Tibial nerve (tissue), 4 donors: ENCODE results near the gene CAB39. TPM values are rescaled to one million over a fixed set of nuclear protein-coding genes. Genes with fewer than 3 reads are reported as not detected.
A peak's percentile ranks its signal among the peaks of the same experiment; 100 is the strongest.

Source experiments
- DNase-seq, 2 donors: peaks; one replicate each; pipeline ENCODE4 v3.0.0-alpha.2; 2019; ENCODE audit warnings: low spot score in 2 of 2
- H3K27ac ChIP-seq, 4 donors: fragments of 200-600 bp; sonication (generic) in 3 of 4; one replicate each; pipeline ENCODE4 v1.5.1; 2017 to 2019; ENCODE audit warnings: mild to moderate bottlenecking in 1 of 4
- H3K27me3 ChIP-seq, 2 donors: fragments of 200-600 bp; sonication (generic) in 1 of 2; one replicate each; pipeline versions ENCODE4 v1.5.1 to v1.6.0; 2017 to 2019
- H3K36me3 ChIP-seq, 3 donors: fragments of 200-600 bp; sonication (generic); one replicate each; pipeline ENCODE4 v1.5.1; 2018 to 2019
- H3K4me1 ChIP-seq, 4 donors: fragments of 200-600 bp; sonication (generic) in 3 of 4; one replicate each; pipeline ENCODE4 v1.5.1; 2017 to 2019
- H3K4me3 ChIP-seq, 4 donors: fragments of 200-600 bp; sonication (generic) in 3 of 4; one replicate each; pipeline ENCODE4 v1.5.1; 2017 to 2019; ENCODE audit warnings: mild to moderate bottlenecking in 1 of 4, moderate library complexity in 1 of 4
- H3K9me3 ChIP-seq, 4 donors: fragments of 200-600 bp; sonication (generic) in 3 of 4; one replicate each; pipeline ENCODE4 v1.5.1; 2017 to 2019
- CTCF ChIP-seq, 5 experiments: fragments of 200-600 bp in 3 of 5; fragments of 450-650 bp in 2 of 5; sonication (generic) in 3 of 5; IDR thresholded peaks; one replicate each; pipeline ENCODE4 v1.5.1; 2016 to 2019; ENCODE audit warnings: antibody characterized with exemption in 5 of 5, mild to moderate bottlenecking in 3 of 5, moderate library complexity in 2 of 5
- EP300 ChIP-seq, 2 donors: sonication (generic); formaldehyde crosslinking; IDR thresholded peaks; one replicate each; pipeline ENCODE4 v1.6.1; 2017; ENCODE audit warnings: antibody characterized with exemption in 2 of 2, mild to moderate bottlenecking in 1 of 2
- POLR2A ChIP-seq, 2 donors: fragments of 450-650 bp; IDR thresholded peaks; one replicate each; pipeline ENCODE4 v1.6.1; 2017; ENCODE audit warnings: antibody characterized with exemption in 2 of 2, mild to moderate bottlenecking in 2 of 2, moderate library complexity in 2 of 2
- whole genome bisulfite sequencing, 2 donors: methylation state at CpG; one replicate each; pipeline ENCODE4 v1.1.5; 2018; 5-methylcytosine and 5-hydroxymethylcytosine counted together
- total RNA-seq, 4 donors: library from RNA; depleted of rRNA; stranded (reverse); fragments of >200 nt; gene quantifications; one replicate each; pipeline ENCODE4 v1.1.0, GENCODE V29; 2016

CAB39 gene
- total RNA-seq, 4 donors from 2014 or later = 60.0 to 82.2 (median 69.7) TPM

- DNase-seq = no peak
- 85 to 89% methylated on average over 11 of the region's 11 CpGs for WGBS, 2 donors
- peak in 1 of 2 donors; percentile 32 for TF ChIP-seq EP300 (IDR thresholded peaks at IDR 0.05)
- TF ChIP-seq POLR2A (IDR thresholded peaks at IDR 0.05) = no peak
- TF ChIP-seq CTCF (IDR thresholded peaks at IDR 0.05) = no peak
- H3K27ac ChIP-seq = peak overlapping the region in 1 of 4 donors; percentile 14
- no peaks in the 10 kb centered on the region for H3K9me3 ChIP-seq
- H3K4me1 ChIP-seq = peaks cover 0 to 33% (median 15%) of the 10 kb centered on the region in 4 donors
- no peaks in the 10 kb centered on the region for H3K36me3 ChIP-seq
- H3K4me3 ChIP-seq = no peak overlapping the region
- no peaks in the 10 kb centered on the region for H3K27me3 ChIP-seq
Measured at GRCh38 chr2:230711224-230711623, 1.4 kb upstream of the CAB39 start.

DNA sequence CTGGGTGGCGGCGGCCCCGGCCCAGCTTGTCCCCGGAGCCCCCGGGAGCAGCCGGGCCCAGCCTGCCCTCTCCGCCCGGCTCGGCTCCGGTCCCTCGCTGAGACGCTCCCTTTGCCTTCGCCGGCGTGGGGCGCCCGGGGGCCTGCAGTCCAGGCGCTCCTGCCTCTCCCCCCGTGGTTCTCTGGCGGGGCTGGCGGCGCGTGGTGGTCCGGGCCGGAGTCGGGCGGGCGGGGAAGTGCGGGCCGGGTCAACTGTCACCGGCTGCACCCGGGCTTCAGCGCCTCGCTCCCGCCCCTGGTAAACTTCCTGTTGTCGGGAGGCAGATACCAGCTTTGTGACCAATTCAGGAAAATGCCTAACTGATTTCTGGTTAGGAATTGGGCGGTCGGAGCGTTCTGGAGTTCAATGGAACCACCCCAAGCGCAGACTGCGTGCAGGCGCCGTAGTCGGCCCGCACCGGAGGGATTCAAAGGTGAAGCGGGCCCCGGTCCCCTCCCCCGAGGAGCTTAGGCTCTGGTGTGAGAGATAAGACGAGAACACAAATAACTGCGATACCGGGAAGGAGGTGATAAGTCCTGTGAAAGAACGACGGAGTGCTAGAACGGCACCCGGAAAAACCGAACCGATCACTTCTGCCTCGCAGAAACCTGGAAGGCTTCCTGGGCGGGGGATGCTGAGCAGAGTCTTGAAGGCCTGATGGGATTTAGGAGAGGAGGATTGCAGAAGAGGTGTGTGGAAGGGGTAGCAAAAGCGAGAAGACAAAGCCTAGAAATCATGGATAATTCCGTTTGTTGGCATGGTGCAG lies 891 bp downstream of the CAB39 start:
- Histone ChIP-seq H3K4me1 (peaks cover 0 to 56% (median 25%) of the 10 kb centered on the region in 4 donors), H3K27ac (peak overlapping the region; percentile 66 to 97 (median 94)), H3K9me3 (no peaks in the 10 kb centered on the region), H3K4me3 (peak overlapping the region; percentile 44 to 98 (median 91)), H3K36me3 (no peaks in the 10 kb centered on the region), H3K27me3 (no peaks in the 10 kb centered on the region)
- 0% methylated on average over 36 to 38 of the region's 62 CpGs for WGBS, 2 donors
- TF ChIP-seq EP300 (IDR thresholded peaks at IDR 0.05) = no peak
- TF ChIP-seq POLR2A (IDR thresholded peaks at IDR 0.05) = no peak
- TF ChIP-seq CTCF (IDR thresholded peaks at IDR 0.05) = no peak
- no peak for DNase-seq

DNA sequence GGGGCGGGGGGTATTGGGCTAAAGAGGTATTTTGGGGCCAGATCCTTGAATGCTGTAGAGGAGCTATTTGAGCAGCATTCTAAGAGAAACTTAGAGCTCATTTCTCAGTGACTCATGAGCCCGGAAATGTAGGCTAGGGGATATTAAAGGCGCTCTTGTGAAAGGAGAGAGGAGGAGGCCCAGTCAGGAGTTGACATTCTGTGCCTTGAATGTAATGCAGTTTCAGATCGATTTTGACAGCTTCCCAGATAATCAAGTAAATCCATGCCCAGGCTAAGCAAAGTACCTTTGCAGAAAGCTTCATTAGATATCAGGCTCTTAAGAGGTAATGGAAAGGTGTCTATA lies 1.5 kb downstream of the CAB39 start:
- H3K27ac ChIP-seq = peak overlapping the region; percentile 66 to 97 (median 94)
- H3K4me3 ChIP-seq = peak overlapping the region; percentile 44 to 98 (median 91)
- peaks cover 0 to 62% (median 25%) of the 10 kb centered on the region in 4 donors for H3K4me1 ChIP-seq
- DNase-seq = no peak
- no peaks in the 10 kb centered on the region for H3K9me3 ChIP-seq
- no peaks in the 10 kb centered on the region for H3K27me3 ChIP-seq
- H3K36me3 ChIP-seq = no peaks in the 10 kb centered on the region
- peak in 1 of 2 donors; percentile 8 for TF ChIP-seq EP300 (IDR thresholded peaks at IDR 0.05)
- no peak for TF ChIP-seq POLR2A (IDR thresholded peaks at IDR 0.05)
- WGBS, 2 donors = 0 to 2% methylated on average over 4 of the region's 4 CpGs

DNA sequence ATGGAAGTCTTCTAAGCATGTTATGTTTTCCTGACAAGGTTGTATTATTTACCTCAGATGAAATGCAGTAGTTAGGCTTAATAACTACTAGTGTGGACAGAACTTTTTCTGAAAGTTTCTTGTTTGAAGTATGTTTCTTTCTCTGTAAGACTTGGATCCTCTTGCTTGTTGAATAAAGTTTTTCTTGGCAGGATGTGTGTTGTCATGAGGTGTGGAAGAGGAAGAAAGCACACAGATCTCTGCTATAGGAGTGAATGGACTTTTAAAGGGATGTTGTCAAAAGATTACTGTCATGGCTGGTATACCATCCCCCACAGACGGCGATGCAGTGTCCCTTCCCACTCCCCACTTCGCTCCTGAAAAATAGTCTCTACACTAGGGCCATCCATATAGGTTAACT lies 2.6 kb downstream of the CAB39 start:
- TF ChIP-seq CTCF (IDR thresholded peaks at IDR 0.05) = no peak
- no peak for TF ChIP-seq POLR2A (IDR thresholded peaks at IDR 0.05)
- no peak for TF ChIP-seq EP300 (IDR thresholded peaks at IDR 0.05)
- H3K27ac ChIP-seq = peak overlapping the region in 3 of 4 donors; percentile 2 to 95 (median 28)
- H3K4me3 ChIP-seq = peak overlapping the region in 1 of 4 donors; percentile 96
- no peak for DNase-seq
- WGBS, 2 donors = 52 to 62% methylated on average over 3 of the region's 3 CpGs
- no peaks in the 10 kb centered on the region for H3K27me3 ChIP-seq
- H3K36me3 ChIP-seq = peaks cover 0 to 2% (median 0%) of the 10 kb centered on the region in 3 donors
- peaks cover 0 to 69% (median 27%) of the 10 kb centered on the region in 4 donors for H3K4me1 ChIP-seq
- H3K9me3 ChIP-seq = no peaks in the 10 kb centered on the region

GRCh38 chr2:230716588-230716987 lies 3.9 kb downstream of the CAB39 start:
- Histone ChIP-seq H3K4me1 (peaks cover 0 to 75% (median 27%) of the 10 kb centered on the region in 4 donors), H3K9me3 (no peaks in the 10 kb centered on the region), H3K27ac (no peak overlapping the region), H3K36me3 (peaks cover 0 to 14% (median 0%) of the 10 kb centered on the region in 3 donors), H3K4me3 (no peak overlapping the region), H3K27me3 (no peaks in the 10 kb centered on the region)
- TF ChIP-seq CTCF (IDR thresholded peaks at IDR 0.05) = no peak
- TF ChIP-seq EP300 (IDR thresholded peaks at IDR 0.05) = no peak
- TF ChIP-seq POLR2A (IDR thresholded peaks at IDR 0.05) = no peak
- DNase-seq = no peak
- WGBS, 2 donors = 92 to 95% methylated on average over 4 of the region's 4 CpGs
